ENCODE data around the gene ASCL4. TPM values are rescaled to one million over a fixed set of nuclear protein-coding genes. Genes with fewer than 3 reads are reported as not detected.
A peak's percentile ranks its signal among the peaks of the same experiment; 100 is the strongest.

ASCL4 gene
- total and polyA plus RNA-seq, 7 donors, result 0.06 TPM; not detected in 6

DNA sequence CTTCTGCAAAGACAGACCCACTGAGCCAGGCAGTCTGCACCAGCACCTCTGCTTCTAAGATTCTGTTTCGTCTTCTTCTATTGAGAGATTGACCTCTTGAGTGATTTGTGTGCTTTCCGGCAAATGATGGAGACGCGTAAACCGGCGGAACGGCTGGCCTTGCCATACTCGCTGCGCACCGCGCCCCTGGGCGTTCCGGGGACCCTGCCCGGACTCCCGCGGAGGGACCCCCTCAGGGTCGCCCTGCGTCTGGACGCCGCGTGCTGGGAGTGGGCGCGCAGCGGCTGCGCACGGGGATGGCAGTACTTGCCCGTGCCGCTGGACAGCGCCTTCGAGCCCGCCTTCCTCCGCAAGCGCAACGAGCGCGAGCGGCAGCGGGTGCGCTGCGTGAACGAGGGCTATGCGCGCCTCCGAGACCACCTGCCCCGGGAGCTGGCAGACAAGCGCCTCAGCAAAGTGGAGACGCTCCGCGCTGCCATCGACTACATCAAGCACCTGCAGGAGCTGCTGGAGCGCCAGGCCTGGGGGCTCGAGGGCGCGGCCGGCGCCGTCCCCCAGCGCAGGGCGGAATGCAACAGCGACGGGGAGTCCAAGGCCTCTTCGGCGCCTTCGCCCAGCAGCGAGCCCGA is 703 bp downstream of the ASCL4 start:
- no peaks in the 10 kb centered on the region for H3K9me3 ChIP-seq
- no peaks in the 10 kb centered on the region for H3K36me3 ChIP-seq
- peak overlapping the region in 2 of 4 donors; percentile 26 for H3K4me3 ChIP-seq
- intact Hi-C loops (cut with DNase I), result no loop called here
- DNase-seq, result no peak
- no peak overlapping the region for H3K27ac ChIP-seq
- peaks cover 6 to 56% (median 25%) of the 10 kb centered on the region in 3 donors for H3K27me3 ChIP-seq
- peaks cover 0 to 8% (median 2%) of the 10 kb centered on the region in 4 donors for H3K4me1 ChIP-seq
- TF ChIP-seq POLR2A (IDR thresholded peaks at IDR 0.05) (no peak), POLR2AphosphoS5 (IDR thresholded peaks at IDR 0.05) (no peak), CTCF (IDR thresholded peaks at IDR 0.05) (no peak), EP300 (IDR thresholded peaks at IDR 0.05) (no peak)
- WGBS, 2 donors, result 3 to 17% methylated on average over 66 of the region's 66 CpGs

- Histone ChIP-seq H3K4me3 (no peak overlapping the region), H3K27me3 (peaks cover 6 to 56% (median 25%) of the 10 kb centered on the region in 3 donors), H3K9me3 (no peaks in the 10 kb centered on the region), H3K36me3 (no peaks in the 10 kb centered on the region), H3K4me1 (peaks cover 0 to 8% (median 2%) of the 10 kb centered on the region in 4 donors), H3K27ac (no peak overlapping the region)
- WGBS, 2 donors, result 47 to 51% methylated on average over 6 of the region's 6 CpGs
- no peak for TF ChIP-seq POLR2AphosphoS5 (IDR thresholded peaks at IDR 0.05)
- no peak for TF ChIP-seq CTCF (IDR thresholded peaks at IDR 0.05)
- TF ChIP-seq POLR2A (IDR thresholded peaks at IDR 0.05), result no peak
- TF ChIP-seq EP300 (IDR thresholded peaks at IDR 0.05), result no peak
- intact Hi-C loops (cut with DNase I), result no loop called here
- DNase-seq, result no peak
Observed at GRCh38 chr12:107776171-107776570, 1.7 kb downstream of the ASCL4 start.

- H3K36me3 ChIP-seq, result no peaks in the 10 kb centered on the region
- H3K4me1 ChIP-seq, result peaks cover 0 to 8% (median 2%) of the 10 kb centered on the region in 4 donors
- 19 to 49% methylated on average over 11 of the region's 11 CpGs for WGBS, 2 donors
- TF ChIP-seq POLR2AphosphoS5 (IDR thresholded peaks at IDR 0.05), result no peak
- no peak for TF ChIP-seq POLR2A (IDR thresholded peaks at IDR 0.05)
- no peak for TF ChIP-seq EP300 (IDR thresholded peaks at IDR 0.05)
- no peak for TF ChIP-seq CTCF (IDR thresholded peaks at IDR 0.05)
- no peaks in the 10 kb centered on the region for H3K9me3 ChIP-seq
- no peak for DNase-seq
- H3K27ac ChIP-seq, result no peak overlapping the region
- H3K27me3 ChIP-seq, result peaks cover 6 to 41% (median 21%) of the 10 kb centered on the region in 3 donors
- intact Hi-C loops (cut with DNase I), result no loop called here
- H3K4me3 ChIP-seq, result no peak overlapping the region
Observed at GRCh38 chr12:107778383-107779025, 4.0 kb downstream of the ASCL4 start.

GRCh38 chr12:107779077-107779831 is 4.8 kb downstream of the ASCL4 start:
- H3K4me3 ChIP-seq, result no peak overlapping the region
- intact Hi-C loops (cut with DNase I), result no loop called here
- H3K4me1 ChIP-seq, result peaks cover 0 to 8% (median 2%) of the 10 kb centered on the region in 4 donors
- no peak for DNase-seq
- TF ChIP-seq POLR2A (IDR thresholded peaks at IDR 0.05) (no peak), EP300 (IDR thresholded peaks at IDR 0.05) (no peak), CTCF (IDR thresholded peaks at IDR 0.05) (no peak), POLR2AphosphoS5 (IDR thresholded peaks at IDR 0.05) (no peak)
- H3K9me3 ChIP-seq, result no peaks in the 10 kb centered on the region
- peaks cover 6 to 33% (median 16%) of the 10 kb centered on the region in 3 donors for H3K27me3 ChIP-seq
- WGBS, 2 donors, result 67 to 91% methylated on average over 7 of the region's 7 CpGs
- H3K36me3 ChIP-seq, result no peaks in the 10 kb centered on the region
- peak overlapping the region in 1 of 4 donors; percentile 37 for H3K27ac ChIP-seq
